ENCODE results near the gene TNFSF15.
A peak's percentile ranks its signal among the peaks of the same experiment; 100 is the strongest.

The TNFSF15 gene

GRCh38 chr9:114825126-114825795, 19.4 kb upstream of the TNFSF15 start:
- DNase-seq (ENCODE audit: low spot score): no peak

- DNase-seq (ENCODE audit: low spot score): no peak
These were observed 18.3 kb upstream of the TNFSF15 start for GRCh38 chr9:114824110-114824509.

GRCh38 chr9:114823441-114823840, 17.6 kb upstream of the TNFSF15 start:
- DNase-seq (ENCODE audit: low spot score): no peak

- DNase-seq (ENCODE audit: low spot score): no peak
These were observed 16.9 kb upstream of the TNFSF15 start for GRCh38 chr9:114822708-114823107.

GRCh38 chr9:114820776-114821501, 15.1 kb upstream of the TNFSF15 start:
- no peak for DNase-seq (ENCODE audit: low spot score)

GRCh38 chr9:114818178-114818577, 12.3 kb upstream of the TNFSF15 start:
- no peak for DNase-seq (ENCODE audit: low spot score)

- DNase-seq (ENCODE audit: low spot score): no peak
These were observed 8.0 kb upstream of the TNFSF15 start for GRCh38 chr9:114813717-114814418.

- DNase-seq (ENCODE audit: low spot score): no peak
These were observed 6.3 kb upstream of the TNFSF15 start for GRCh38 chr9:114811966-114812636.

GRCh38 chr9:114811301-114811700, 5.5 kb upstream of the TNFSF15 start:
- DNase-seq (ENCODE audit: low spot score): no peak

GRCh38 chr9:114810614-114811013, 4.8 kb upstream of the TNFSF15 start:
- DNase-seq (ENCODE audit: low spot score): no peak

GRCh38 chr9:114806526-114806900, 674 bp upstream of the TNFSF15 start:
- no peak for DNase-seq (ENCODE audit: low spot score)

- DNase-seq (ENCODE audit: low spot score): peak; percentile 63
These were observed 1.3 kb downstream of the TNFSF15 start for GRCh38 chr9:114804505-114804904.

GRCh38 chr9:114803479-114804265, 2.2 kb downstream of the TNFSF15 start:
- no peak for DNase-seq (ENCODE audit: low spot score)

- DNase-seq (ENCODE audit: low spot score): no peak
These were observed 5.9 kb downstream of the TNFSF15 start for GRCh38 chr9:114799925-114800324.

GRCh38 chr9:114799441-114799840, 6.4 kb downstream of the TNFSF15 start:
- no peak for DNase-seq (ENCODE audit: low spot score)

GRCh38 chr9:114798780-114799427, 6.9 kb downstream of the TNFSF15 start:
- no peak for DNase-seq (ENCODE audit: low spot score)

GRCh38 chr9:114798101-114798500, 7.7 kb downstream of the TNFSF15 start:
- no peak for DNase-seq (ENCODE audit: low spot score)

GRCh38 chr9:114792396-114792795, 13.4 kb downstream of the TNFSF15 start:
- no peak for DNase-seq (ENCODE audit: low spot score)

- DNase-seq (ENCODE audit: low spot score): no peak
These were observed 14.1 kb downstream of the TNFSF15 start for GRCh38 chr9:114791736-114792135.

GRCh38 chr9:114791312-114791711, 14.5 kb downstream of the TNFSF15 start:
- DNase-seq (ENCODE audit: low spot score): no peak

- DNase-seq (ENCODE audit: low spot score): no peak
These were observed 15.3 kb downstream of the TNFSF15 start for GRCh38 chr9:114790521-114790920.

All from kidney capillary endothelial cell (primary cell).